HK-2 (cell line): ENCODE measurements around the gene SIN3B.
A peak's percentile ranks its signal among the peaks of the same experiment; 100 is the strongest.
"Not testable (repeated sequence)": the region's sequence is repeated elsewhere in the genome, so short reads cannot be mapped to it uniquely, and the experiment has no call there.

Experiments used
- DNase-seq: peaks from one replicate; pipeline ENCODE4 v3.0.0-alpha.2; 2018; ENCODE audit not compliant: unreplicated experiment

The SIN3B gene

DNA sequence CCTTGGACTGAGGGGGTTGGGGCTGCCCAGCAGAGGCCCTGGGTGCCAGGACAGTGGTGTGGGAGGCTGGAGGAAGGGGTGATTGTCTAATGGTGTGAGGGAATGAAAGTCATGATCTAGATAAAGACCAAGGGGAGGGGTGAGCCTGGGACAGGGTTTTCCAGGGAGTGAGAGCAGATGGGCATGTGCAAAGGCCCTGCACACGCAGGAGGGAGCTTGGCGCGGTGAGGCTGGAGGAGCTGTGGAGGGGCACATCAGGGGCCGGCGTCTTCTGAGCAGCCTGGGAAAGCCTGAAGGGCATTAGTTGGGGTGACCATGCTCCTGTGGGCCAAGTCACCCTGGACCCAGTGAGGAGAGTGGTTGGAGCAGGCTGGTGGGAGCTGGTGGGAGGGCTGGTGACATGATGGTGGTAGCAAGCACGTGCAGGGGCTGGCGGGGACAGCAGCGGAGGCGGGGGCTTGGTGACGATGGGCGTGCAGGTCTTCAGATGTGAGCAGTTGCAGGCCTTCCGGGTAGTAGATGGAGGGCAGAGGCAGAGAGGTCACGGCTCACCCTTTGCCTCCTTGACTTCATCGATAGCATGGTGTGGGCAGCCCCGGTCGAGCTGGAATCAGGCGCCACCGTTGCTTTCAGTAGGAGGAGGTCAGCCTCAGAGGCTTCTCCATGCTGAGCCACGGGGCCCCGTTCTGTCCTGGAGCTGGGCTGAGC lies 39.4 kb downstream of the SIN3B start:
- no peak for DNase-seq

DNA sequence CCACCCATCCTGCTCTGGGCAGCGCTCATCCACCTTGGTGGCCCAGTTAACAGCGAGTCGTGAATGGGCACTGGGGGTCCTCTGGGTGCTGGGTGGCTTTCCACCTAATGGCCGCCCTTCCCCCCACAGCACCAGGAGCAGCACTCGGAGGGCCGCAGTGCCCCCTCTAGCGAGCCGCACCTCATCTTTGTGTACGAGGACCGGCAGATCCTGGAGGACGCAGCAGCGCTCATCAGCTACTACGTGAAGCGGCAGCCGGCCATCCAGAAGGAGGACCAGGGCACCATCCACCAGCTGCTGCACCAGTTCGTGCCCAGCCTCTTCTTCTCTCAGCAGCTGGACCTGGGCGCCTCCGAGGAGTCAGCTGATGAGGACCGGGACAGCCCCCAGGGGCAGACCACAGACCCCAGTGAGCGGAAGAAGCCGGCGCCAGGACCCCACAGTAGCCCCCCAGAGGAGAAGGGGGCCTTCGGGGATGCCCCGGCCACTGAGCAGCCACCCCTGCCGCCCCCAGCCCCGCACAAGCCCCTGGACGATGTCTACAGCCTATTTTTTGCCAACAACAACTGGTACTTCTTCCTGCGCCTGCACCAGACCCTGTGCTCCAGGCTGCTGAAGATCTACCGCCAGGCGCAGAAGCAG lies 40.3 kb downstream of the SIN3B start:
- no peak for DNase-seq

GRCh38 chr19:16871871-16872270 lies 42.7 kb downstream of the SIN3B start:
- no peak for DNase-seq

DNA sequence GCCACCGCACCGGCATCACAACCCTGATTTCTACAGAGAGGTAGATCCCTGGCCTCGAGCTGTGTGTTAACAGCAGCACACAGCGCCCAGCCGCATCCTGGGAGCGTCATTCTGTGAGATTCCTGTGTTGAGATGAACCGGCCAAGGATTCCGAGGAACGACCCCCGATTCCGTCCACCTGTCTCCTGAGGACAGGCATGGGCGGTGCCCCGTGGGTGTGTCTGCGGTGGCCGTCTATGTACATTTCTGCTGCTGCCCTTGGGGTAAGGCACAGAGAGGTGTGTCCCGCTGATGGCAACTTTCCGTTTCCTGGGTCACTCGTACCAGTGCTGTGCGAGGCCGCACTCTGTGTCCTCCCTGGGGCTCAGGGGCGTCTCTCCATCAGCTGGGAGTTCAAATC lies 43.5 kb downstream of the SIN3B start:
- no peak for DNase-seq

- DNase-seq, result no peak
Measured at GRCh38 chr19:16873594-16873993, 44.4 kb downstream of the SIN3B start.

DNA sequence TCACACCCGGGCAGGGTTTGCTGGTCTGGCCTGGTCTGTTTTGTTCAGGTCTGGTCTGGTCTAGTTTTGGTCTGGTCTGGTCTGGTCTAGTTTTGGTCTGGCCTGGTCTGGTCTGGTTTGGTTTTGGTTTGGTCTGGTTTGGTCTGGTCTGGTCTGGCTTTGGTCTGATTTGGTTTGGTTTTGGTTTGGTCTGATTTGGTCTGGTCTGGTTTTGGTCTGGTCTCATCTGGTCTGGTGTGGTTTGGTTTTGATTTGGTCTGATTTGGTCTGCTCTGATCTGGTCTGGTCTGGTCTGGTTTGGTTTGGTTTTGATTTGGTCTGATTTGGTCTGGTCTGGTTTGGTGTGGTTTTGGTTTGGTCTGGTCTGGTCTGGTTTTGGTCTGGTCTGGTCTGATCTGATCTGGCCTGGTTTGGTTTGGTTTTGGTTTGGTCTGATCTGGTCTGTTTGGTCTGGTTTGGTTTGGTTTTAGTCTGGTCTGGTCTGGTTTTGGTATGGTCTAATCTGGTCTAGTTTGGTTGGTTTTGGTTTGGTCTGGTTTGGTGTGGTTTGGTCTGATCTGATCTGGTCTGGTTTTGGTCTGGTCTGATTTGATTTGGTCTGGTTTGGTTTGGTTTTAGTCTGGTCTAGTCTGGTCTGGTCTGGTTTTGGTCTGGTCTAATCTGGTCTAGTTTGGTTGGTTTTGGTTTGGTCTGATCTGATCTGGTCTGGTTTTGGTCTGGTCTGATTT lies 45.2 kb downstream of the SIN3B start:
- DNase-seq, result no peak

DNA sequence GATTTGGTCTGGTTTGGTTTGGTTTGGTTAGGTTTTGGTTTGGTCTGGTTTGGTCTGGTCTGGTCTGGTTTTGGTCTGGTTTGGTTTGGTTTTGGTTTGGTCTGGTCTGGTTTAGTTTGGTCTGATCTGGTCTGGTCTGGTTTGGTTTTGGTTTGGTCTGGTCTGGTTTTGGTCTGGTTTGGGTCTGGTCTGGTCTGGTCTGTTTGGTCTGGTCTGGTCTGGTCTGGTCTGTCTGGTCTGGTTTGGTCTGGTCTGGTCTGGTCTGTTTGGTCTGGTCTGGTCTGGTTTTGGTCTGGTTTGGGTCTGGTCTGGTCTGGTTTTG lies 45.7 kb downstream of the SIN3B start:
- DNase-seq, result not testable (repeated sequence)

- DNase-seq, result no peak
Measured at GRCh38 chr19:16875584-16876555, 46.7 kb downstream of the SIN3B start.

GRCh38 chr19:16876904-16877361 lies 47.7 kb downstream of the SIN3B start:
- peak; percentile 76 for DNase-seq

GRCh38 chr19:16877581-16877980 lies 48.4 kb downstream of the SIN3B start:
- no peak for DNase-seq

- DNase-seq, result no peak
Measured at GRCh38 chr19:16878181-16878965, 49.2 kb downstream of the SIN3B start.

DNA sequence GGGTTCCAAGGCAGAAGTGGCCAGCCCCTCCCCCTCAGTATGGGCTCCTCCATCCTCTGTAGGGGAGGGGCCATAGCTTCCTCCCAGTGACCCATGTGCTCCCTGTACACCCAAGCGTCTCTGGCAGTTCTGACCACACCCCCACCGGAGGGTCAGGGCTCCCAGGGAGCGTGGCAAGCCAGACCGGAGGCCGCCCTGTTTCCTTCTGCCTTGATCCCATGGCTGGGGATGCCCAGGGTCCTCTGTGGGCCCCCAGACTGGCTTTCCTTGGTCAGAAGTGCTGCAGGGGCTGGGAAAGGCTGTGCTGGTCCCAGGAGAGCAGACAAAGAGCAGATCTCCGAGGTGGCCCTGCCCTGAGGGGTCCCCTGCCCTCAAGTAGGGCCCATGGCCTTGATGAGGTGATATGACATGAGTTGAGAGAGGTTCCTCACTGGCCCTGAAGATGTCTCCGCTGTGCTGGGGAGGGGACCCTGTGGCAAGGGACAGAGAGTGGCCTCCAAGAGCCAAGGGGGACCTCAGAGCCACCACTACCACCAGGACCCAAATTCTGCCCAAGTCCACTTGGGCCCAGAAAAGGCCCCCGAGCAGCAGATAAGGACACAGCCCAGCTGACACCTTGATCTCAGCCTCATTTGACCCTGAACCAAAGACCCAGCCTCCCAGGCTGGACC lies 51.8 kb downstream of the SIN3B start:
- DNase-seq, result no peak

- DNase-seq, result no peak
Measured at GRCh38 chr19:16882146-16882545, 52.9 kb downstream of the SIN3B start.

DNA sequence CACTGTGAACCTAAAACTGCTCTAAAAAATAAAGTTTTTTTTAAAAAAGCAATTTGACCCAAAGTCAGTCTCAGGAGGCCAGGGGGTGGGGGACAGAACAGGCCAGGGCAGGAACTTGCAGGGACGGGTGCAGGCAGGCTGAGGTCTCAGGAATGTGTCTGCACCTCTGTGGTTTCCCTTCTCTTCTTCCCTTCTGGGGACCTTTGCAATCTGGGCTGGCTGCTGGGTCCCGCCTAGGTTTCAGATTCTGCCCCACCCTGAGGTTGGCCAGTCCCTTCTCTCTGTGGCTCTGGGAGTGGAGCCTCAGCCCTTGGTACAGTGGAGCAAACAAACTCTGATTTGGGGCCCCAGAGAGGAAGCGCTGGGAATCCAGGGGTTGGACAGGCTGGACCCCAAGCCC lies 54.3 kb downstream of the SIN3B start:
- DNase-seq, result no peak

DNA sequence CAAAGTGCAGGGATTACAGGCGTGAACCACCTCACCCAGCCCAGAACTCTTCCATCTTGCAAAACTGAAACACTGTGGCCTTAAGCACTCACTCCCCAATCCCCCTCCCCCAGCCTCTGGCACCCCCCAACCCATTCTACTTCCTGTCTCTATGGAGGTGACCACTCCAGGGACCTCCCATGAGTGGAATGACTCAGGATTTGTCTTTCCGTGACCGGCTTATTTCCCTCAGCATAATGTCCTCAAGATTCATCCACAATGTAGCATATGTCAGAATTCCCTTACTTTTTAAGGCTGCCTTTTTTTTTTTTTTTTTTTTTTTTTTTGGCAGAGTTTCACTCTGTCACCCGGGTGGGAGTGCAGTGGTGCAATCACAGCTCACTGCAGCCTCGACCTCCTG lies 56.0 kb downstream of the SIN3B start:
- DNase-seq, result no peak

- no peak for DNase-seq
Measured at GRCh38 chr19:16886305-16886880, 57.2 kb downstream of the SIN3B start.

DNA sequence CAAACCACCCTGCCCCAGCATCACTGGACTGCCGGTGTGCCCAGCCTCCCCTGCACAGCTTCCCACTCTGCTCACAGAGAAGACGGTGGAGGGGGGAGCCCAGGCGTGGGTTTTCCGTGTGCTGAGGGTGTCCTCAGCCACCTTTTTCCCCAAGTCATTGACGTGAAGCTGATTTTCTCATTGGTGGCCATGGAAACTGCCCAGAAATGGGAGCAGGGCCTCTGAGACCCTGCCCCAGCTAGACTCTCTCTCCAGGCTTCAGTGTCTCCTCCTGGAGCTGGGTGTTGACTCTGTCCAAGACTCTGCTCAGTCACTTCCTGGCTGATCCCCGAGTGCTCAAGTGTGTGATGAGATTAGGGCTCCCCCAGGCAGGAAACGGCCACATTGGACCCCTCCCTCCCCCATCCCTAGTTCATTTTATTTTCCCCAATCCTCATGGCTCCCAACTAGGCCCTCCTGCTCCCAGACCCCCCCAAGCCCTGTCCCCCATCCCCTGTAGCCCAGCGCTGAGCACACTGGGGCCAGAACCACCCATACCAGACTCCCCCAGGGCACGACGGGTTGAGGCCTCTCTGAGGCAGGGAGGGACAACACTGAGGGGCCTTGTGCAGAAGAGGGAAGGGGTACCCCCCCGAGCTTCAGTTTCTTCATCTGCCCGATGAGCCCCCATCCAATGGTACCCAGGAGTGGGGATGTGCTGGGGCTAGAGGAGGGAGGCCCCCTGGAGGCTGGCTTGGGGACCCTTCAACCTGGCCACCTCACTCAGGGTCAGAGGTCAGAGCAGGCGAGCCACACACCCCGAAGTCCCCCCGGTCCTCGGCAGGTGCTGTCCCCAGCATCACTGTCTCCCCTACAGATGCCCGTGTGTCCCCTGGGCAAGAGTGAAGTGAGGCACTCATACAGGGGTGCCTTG lies 58.4 kb downstream of the SIN3B start:
- DNase-seq, result no peak

DNA sequence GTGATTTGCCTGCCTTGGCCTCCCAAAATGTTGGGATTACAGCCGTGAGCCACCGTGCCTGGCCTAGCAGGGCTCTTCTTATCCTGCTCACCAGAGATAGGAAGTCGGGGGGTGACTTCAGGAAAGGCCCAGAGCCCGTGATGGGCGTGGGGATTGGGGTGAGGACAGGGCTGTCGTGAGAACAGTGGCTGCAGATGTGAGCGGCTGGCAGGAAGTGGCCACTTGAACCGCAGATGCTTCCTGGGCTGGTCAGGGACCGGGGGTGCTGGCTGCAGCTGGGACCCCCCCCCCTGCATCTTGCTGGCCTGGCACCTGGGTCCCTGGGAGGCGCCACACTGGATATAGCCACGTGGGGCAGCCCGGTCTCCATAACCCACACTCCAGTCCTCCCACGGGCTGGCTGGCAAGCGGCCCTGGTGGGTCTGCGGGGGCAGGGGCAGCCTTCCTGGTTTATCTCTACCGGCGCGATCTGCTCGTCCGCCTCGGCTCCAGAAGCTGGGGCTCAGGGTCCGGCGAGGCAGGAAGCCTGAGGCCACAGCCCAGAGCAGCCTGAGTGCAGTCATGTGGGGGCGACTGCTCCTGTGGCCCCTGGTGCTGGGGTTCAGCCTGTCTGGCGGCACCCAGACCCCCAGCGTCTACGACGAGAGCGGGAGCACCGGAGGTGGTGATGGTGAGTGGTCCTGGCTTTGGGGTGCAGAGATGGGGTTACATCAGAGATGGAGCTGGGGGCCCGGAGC lies 59.6 kb downstream of the SIN3B start, which contains the start of gene F2RL3:
Gene F2RL3 (plus strand): TSS at position 371 of the 737 bp plus-strand sequence. CDS start 191 bp downstream, at position 562.
- no peak for DNase-seq
